ENCODE results near the gene MAP3K2. TPM values are rescaled to one million over a fixed set of nuclear protein-coding genes. Genes with fewer than 3 reads are reported as not detected.

MAP3K2 gene
- total and polyA plus RNA-seq, 2 of the 4 experiments (the other 2 are of a cell fraction) = 6.2 to 30.8 TPM

DNA sequence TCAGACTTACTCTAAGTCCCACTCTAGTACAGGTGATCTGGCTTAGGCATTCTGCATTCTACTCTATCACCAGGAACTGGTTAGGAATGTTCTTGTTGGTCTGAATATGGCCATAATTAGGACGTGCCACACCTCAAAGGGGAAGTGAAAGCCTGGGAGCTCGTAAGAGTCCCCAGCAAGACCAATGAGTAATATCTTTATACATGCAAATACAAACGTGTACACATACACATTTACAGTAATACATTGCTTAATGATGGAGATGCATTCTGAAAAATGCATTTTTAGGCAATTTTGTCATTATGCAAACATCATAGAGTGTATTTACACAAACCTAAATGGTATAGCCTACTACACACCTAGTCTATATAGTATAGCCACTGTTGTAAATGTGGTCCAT lies 74.4 kb downstream of the MAP3K2 start:
- in situ Hi-C loops (cut with MboI; ENCODE audit: low sequenced_read_pairs) (no loop called here), intact Hi-C loops (cut with micrococcal nuclease) (no loop called here), dilution Hi-C loops (cut with HindIII; ENCODE audit: low sequenced_read_pairs, unreplicated experiment) (no loop called here)
- Histone ChIP-seq H2BK20ac (ENCODE audit: low read depth, low read length) (no peak overlapping the region), H3K23ac (ENCODE audit: low read depth, low read length) (no peak overlapping the region), H3K4me1 (ENCODE audit: control insufficient read depth, insufficient read depth, low read length) (no peaks in the 10 kb centered on the region), H3K9ac (ENCODE audit: low read depth, low read length) (no peak overlapping the region), H3K4me3 (ENCODE audit: insufficient read depth, low read depth, low read length) (no peak overlapping the region), H4K20me1 (ENCODE audit: insufficient read depth, low read length) (no peaks in the 10 kb centered on the region), H2BK5ac (ENCODE audit: low read depth, low read length, poor library complexity, severe bottlenecking) (no peak overlapping the region), H3K36me3 (ENCODE audit: control insufficient read depth, insufficient read depth, low read length) (peaks cover 33% of the 10 kb centered on the region), H3K9me3 (ENCODE audit: control insufficient read depth, insufficient read depth, low read length) (no peaks in the 10 kb centered on the region), H4K8ac (ENCODE audit: low read depth in 2 of 2, low read length in 2 of 2) (no peak overlapping the region), H2BK15ac (ENCODE audit: low read depth, low read length) (no peak overlapping the region), H3K79me1 (ENCODE audit: low read depth in 1 of 2, low read length in 2 of 2) (0 out of 4 replicates have a peak, but pooled peaks cover 0 to 9% of the 10 kb centered on the region in 2 experiments), H3K14ac (replicated peaks; ENCODE audit: low read depth, low read length) (no peak overlapping the region), H4K91ac (ENCODE audit: insufficient read depth, low read depth, low read length) (no peak overlapping the region), H3K9me1 (ENCODE audit: insufficient read depth, low read length) (no peaks in the 10 kb centered on the region), H3K56ac (ENCODE audit: extremely low read depth, insufficient read depth, low read length) (no peak overlapping the region), H3K27me3 (ENCODE audit: control insufficient read depth, insufficient read depth, low read length) (no peaks in the 10 kb centered on the region), H2AFZ (replicated peaks; ENCODE audit: low read length, poor library complexity) (no peak overlapping the region), H3K18ac (ENCODE audit: low read depth, low read length) (no peak overlapping the region), H4K5ac (ENCODE audit: low read depth, low read length) (no peak overlapping the region), H3K4ac (ENCODE audit: low read depth, low read length) (no peak overlapping the region), H2BK120ac (ENCODE audit: low read depth, low read length) (no peak overlapping the region), H2AK5ac (ENCODE audit: low read depth, low read length) (no peak overlapping the region), H3K4me2 (ENCODE audit: low read depth, low read length) (no peak overlapping the region), H2AK9ac (replicated peaks; ENCODE audit: low read depth, low read length, poor library complexity) (no peak overlapping the region), H3K27ac (ENCODE audit: insufficient read depth, low read length) (no peak overlapping the region)
- ChIA-PET POLR2A (ENCODE audit: unreplicated experiment) (no interaction called here), CTCF (no interaction called here)
- BruUV-seq (replicated peaks) = no TSS peak
- no peak for DNase-seq
- ATAC-seq (ENCODE audit: low read depth) = no peak
- TF ChIP-seq BHLHE40 (IDR thresholded peaks at IDR 0.05; ENCODE audit: low read depth, low read length) (no peak), RFX5 (IDR thresholded peaks at IDR 0.05; ENCODE audit: low read depth, low read length) (no peak), RAD21 (IDR thresholded peaks at IDR 0.05; ENCODE audit: low read length) (no peak), RCOR1 (IDR thresholded peaks at IDR 0.05; ENCODE audit: insufficient replicate concordance, low read length) (no peak), CEBPB (IDR thresholded peaks at IDR 0.05; ENCODE audit: low read depth, low read length) (no peak), MXI1 (IDR thresholded peaks at IDR 0.05; ENCODE audit: borderline replicate concordance, low read depth, low read length) (no peak), CHD1 (IDR thresholded peaks at IDR 0.05; ENCODE audit: low read depth, low read length) (no peak), MAZ (IDR thresholded peaks at IDR 0.05; ENCODE audit: borderline replicate concordance, low read depth, low read length) (no peak), SMC3 (IDR thresholded peaks at IDR 0.05; ENCODE audit: low read depth, low read length) (no peak), NFE2L2 (IDR thresholded peaks at IDR 0.05; ENCODE audit: low read depth, low read length) (no peak), POLR2A (IDR thresholded peaks at IDR 0.05; ENCODE audit: low read depth, low read length) (no peak), MAFK (IDR thresholded peaks at IDR 0.05; ENCODE audit: low read depth, low read length) (no peak), FOS (IDR thresholded peaks at IDR 0.05; ENCODE audit: low read depth, low read length) (no peak)
- TF ChIP-seq, protein P1, sequence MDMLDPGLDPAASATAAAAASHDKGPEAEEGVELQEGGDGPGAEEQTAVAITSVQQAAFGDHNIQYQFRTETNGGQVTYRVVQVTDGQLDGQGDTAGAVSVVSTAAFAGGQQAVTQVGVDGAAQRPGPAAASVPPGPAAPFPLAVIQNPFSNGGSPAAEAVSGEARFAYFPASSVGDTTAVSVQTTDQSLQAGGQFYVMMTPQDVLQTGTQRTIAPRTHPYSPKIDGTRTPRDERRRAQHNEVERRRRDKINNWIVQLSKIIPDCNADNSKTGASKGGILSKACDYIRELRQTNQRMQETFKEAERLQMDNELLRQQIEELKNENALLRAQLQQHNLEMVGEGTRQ (IDR thresholded peaks at IDR 0.05; ENCODE audit: low read depth, low read length) = no peak
- TF ChIP-seq, protein P2, sequence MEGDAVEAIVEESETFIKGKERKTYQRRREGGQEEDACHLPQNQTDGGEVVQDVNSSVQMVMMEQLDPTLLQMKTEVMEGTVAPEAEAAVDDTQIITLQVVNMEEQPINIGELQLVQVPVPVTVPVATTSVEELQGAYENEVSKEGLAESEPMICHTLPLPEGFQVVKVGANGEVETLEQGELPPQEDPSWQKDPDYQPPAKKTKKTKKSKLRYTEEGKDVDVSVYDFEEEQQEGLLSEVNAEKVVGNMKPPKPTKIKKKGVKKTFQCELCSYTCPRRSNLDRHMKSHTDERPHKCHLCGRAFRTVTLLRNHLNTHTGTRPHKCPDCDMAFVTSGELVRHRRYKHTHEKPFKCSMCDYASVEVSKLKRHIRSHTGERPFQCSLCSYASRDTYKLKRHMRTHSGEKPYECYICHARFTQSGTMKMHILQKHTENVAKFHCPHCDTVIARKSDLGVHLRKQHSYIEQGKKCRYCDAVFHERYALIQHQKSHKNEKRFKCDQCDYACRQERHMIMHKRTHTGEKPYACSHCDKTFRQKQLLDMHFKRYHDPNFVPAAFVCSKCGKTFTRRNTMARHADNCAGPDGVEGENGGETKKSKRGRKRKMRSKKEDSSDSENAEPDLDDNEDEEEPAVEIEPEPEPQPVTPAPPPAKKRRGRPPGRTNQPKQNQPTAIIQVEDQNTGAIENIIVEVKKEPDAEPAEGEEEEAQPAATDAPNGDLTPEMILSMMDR (conservative IDR thresholded peaks at IDR 0.05; ENCODE audit: low read depth, low read length) = no peak
- TF ChIP-seq, protein P3, sequence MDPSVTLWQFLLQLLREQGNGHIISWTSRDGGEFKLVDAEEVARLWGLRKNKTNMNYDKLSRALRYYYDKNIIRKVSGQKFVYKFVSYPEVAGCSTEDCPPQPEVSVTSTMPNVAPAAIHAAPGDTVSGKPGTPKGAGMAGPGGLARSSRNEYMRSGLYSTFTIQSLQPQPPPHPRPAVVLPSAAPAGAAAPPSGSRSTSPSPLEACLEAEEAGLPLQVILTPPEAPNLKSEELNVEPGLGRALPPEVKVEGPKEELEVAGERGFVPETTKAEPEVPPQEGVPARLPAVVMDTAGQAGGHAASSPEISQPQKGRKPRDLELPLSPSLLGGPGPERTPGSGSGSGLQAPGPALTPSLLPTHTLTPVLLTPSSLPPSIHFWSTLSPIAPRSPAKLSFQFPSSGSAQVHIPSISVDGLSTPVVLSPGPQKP (IDR thresholded peaks at IDR 0.05; ENCODE audit: borderline replicate concordance, low read depth, low read length) = no peak
- WGBS, 2 experiments (ENCODE audit: extremely low coverage in 2 of 2, insufficient read length in 1 of 2) = no CpG with 5 or more reads among the region's 3 CpGs
